IPS-15b (cell line): ENCODE results near the gene CRABP2.

Experiments used
- H3K27me3 ChIP-seq: one replicate; pipeline ENCODE4 v1.6.1; 2013; ENCODE audit warnings: low read length; ENCODE audit not compliant: control insufficient read depth, insufficient read depth
- H3K36me3 ChIP-seq: one replicate; pipeline ENCODE4 v1.6.1; 2013; ENCODE audit warnings: low read length; ENCODE audit not compliant: control insufficient read depth, insufficient read depth
- H3K4me1 ChIP-seq: one replicate; pipeline ENCODE4 v1.6.1; 2013; ENCODE audit warnings: mild to moderate bottlenecking, low read length; ENCODE audit not compliant: control insufficient read depth, insufficient read depth
- H3K4me3 ChIP-seq: one replicate; pipeline ENCODE4 v1.5.1; 2013; ENCODE audit warnings: low read depth, low read length
- H3K9ac ChIP-seq: one replicate; pipeline ENCODE4 v1.6.1; 2013; ENCODE audit warnings: low read depth, mild to moderate bottlenecking, low read length
- H3K9me3 ChIP-seq: one replicate; pipeline ENCODE4 v1.6.1; 2013; ENCODE audit warnings: mild to moderate bottlenecking, low read length; ENCODE audit not compliant: control insufficient read depth, insufficient read depth

The CRABP2 gene

GRCh38 chr1:156717351-156717750 is 12.0 kb upstream of the CRABP2 start:
- no peak overlapping the region for H3K4me3 ChIP-seq
- H3K36me3 ChIP-seq = peaks cover 11% of the 10 kb centered on the region
- H3K9ac ChIP-seq = no peak overlapping the region
- H3K27me3 ChIP-seq = no peaks in the 10 kb centered on the region
- H3K9me3 ChIP-seq = no peaks in the 10 kb centered on the region
- H3K4me1 ChIP-seq = peaks cover 3% of the 10 kb centered on the region

DNA sequence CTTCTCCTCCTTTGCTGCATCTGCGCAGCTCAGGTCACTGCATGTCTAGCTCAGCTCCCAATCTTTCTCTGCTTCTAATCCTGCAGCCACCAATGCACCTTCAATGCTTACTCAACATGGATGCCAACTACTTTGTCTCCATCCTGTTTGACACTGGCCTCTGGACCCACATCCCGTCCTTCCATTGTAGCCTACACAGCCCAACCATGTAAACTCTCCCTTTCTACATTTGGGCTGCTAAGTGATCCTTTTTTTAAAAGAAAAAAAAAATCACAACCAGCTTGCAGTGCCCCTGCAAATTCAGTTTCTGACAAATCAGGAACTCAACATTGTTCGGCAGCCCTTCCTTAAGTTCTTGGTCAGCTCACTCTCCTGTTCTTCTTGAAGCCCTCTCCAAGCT is 9.4 kb upstream of the CRABP2 start:
- Histone ChIP-seq H3K9ac (no peak overlapping the region), H3K4me1 (peaks cover 13% of the 10 kb centered on the region), H3K9me3 (no peaks in the 10 kb centered on the region), H3K36me3 (no peaks in the 10 kb centered on the region), H3K4me3 (no peak overlapping the region), H3K27me3 (no peaks in the 10 kb centered on the region)

DNA sequence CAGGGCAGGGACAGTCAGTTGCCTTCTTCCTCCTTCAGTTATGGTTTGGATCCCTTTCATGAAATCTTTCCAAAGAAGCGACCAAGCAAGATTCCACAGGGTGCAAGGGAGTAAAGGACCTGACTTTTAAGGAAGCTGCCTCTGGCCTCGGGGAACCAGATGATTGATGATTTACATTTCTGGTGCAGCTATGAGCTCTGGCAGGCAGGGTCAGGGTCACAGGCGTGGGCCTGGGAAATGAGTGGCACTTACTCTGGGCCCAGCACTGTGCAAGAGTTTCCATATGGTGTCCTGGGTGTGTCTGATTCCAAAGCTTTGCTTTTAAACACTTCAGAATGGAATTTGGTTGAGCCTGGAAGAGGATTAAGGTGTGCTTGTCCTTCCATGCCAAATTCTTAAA is 7.2 kb upstream of the CRABP2 start:
- Histone ChIP-seq H3K9me3 (no peaks in the 10 kb centered on the region), H3K27me3 (no peaks in the 10 kb centered on the region), H3K9ac (no peak overlapping the region), H3K4me3 (no peak overlapping the region), H3K4me1 (peaks cover 32% of the 10 kb centered on the region), H3K36me3 (no peaks in the 10 kb centered on the region)

- peaks cover 29% of the 10 kb centered on the region for H3K4me1 ChIP-seq
- H3K9ac ChIP-seq = no peak overlapping the region
- H3K4me3 ChIP-seq = no peak overlapping the region
- no peaks in the 10 kb centered on the region for H3K36me3 ChIP-seq
- no peaks in the 10 kb centered on the region for H3K27me3 ChIP-seq
- no peaks in the 10 kb centered on the region for H3K9me3 ChIP-seq
Observed at GRCh38 chr1:156711011-156711817, 5.8 kb upstream of the CRABP2 start.

- Histone ChIP-seq H3K4me3 (peak overlapping the region; percentile 4), H3K4me1 (peaks cover 29% of the 10 kb centered on the region), H3K36me3 (no peaks in the 10 kb centered on the region), H3K9ac (peak overlapping the region; percentile 47), H3K27me3 (no peaks in the 10 kb centered on the region), H3K9me3 (no peaks in the 10 kb centered on the region)
Observed at GRCh38 chr1:156709757-156710489, 4.5 kb upstream of the CRABP2 start.

GRCh38 chr1:156709031-156709430 is 3.6 kb upstream of the CRABP2 start:
- H3K36me3 ChIP-seq = no peaks in the 10 kb centered on the region
- peak overlapping the region; percentile 82 for H3K4me3 ChIP-seq
- H3K27me3 ChIP-seq = peaks cover 8% of the 10 kb centered on the region
- no peaks in the 10 kb centered on the region for H3K9me3 ChIP-seq
- peaks cover 30% of the 10 kb centered on the region for H3K4me1 ChIP-seq
- no peak overlapping the region for H3K9ac ChIP-seq

- H3K4me1 ChIP-seq = peaks cover 33% of the 10 kb centered on the region
- H3K27me3 ChIP-seq = peaks cover 11% of the 10 kb centered on the region
- no peaks in the 10 kb centered on the region for H3K9me3 ChIP-seq
- H3K4me3 ChIP-seq = peak overlapping the region; percentile 82
- no peak overlapping the region for H3K9ac ChIP-seq
- no peaks in the 10 kb centered on the region for H3K36me3 ChIP-seq
Observed at GRCh38 chr1:156708218-156708661, 2.9 kb upstream of the CRABP2 start.

DNA sequence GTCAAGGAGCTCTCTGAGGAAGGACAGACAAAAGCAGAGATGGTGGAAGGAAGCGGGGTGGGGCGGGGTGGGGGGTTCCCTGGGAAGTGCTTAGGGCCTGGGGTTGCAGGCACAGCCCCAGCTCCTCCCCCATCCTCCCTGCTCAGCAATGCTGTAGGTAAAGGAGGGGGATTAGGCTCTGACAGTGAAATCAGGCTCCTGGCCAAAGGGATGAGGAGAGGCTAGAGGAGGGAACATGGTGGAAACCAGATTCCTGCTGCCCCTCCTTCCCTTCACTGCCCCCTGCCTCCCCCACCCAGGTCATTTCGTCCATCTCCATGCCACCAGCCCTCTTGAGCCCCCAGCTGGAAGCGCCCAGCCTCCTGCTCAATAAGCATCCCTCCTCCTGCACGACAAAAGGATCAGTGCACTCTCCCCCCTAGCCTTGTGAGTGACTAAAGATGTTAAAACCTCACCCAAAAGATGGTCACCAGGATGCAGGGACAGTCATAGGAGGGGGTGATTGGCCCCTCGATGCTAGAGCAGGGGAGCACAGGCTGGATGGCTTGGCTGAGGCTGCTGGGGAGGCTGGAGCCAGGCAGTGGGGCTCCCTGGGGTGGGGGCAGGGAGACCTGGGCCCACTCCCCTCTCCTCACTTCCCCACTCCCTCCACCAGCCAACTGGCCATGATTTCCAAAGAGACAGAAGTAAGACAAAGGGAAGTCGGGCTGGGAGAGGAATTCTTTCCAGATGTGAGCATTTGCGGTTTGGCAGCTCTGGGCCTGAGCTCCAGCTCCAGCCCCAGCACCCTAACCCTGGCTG is 2.2 kb upstream of the CRABP2 start:
- Histone ChIP-seq H3K27me3 (peaks cover 11% of the 10 kb centered on the region), H3K9me3 (no peaks in the 10 kb centered on the region), H3K4me1 (peaks cover 36% of the 10 kb centered on the region), H3K9ac (no peak overlapping the region), H3K4me3 (peak overlapping the region; percentile 82), H3K36me3 (no peaks in the 10 kb centered on the region)

GRCh38 chr1:156706657-156707416 is 1.5 kb upstream of the CRABP2 start:
- H3K36me3 ChIP-seq = no peaks in the 10 kb centered on the region
- H3K9me3 ChIP-seq = no peaks in the 10 kb centered on the region
- peaks cover 11% of the 10 kb centered on the region for H3K27me3 ChIP-seq
- peak overlapping the region; percentile 82 for H3K4me3 ChIP-seq
- H3K4me1 ChIP-seq = peaks cover 36% of the 10 kb centered on the region
- H3K9ac ChIP-seq = peak overlapping the region; percentile 60

DNA sequence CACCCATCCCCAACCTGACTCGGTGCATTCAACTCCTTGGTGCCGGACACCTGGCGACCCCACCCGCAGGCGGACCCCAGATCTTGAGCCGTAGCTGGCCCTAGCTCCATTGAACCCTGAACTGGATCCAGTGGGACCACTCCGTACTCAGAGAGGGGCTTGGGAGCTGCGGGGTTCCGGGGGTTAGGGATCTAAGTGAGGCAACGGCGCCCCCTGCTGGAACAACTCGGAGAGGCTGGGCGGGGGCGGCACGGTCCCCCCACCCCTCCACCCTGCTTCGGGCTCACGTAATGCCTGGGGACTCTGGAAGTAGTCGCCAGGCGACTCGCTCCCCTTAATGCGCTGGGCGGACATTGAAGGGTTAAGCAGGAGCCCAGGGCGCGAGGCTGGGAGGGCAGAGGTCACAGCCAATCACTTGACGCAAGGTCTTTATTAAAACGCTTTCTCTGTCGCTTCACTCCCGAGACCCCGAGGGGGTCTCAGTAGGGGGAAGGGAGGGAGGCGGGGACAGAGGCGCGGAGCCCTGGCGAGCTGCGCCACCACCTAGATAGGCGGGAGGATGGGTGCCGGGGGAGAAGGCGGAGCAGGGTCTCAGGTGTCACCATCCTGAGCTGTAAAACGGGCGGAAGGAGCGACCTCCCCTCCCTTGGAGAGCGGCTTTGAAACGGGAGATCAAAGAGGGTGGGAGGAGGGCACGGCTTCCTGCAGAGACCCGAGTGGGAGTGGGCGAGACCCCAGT is 704 bp upstream of the CRABP2 start:
- no peaks in the 10 kb centered on the region for H3K9me3 ChIP-seq
- peak overlapping the region; percentile 85 for H3K4me3 ChIP-seq
- H3K27me3 ChIP-seq = peaks cover 11% of the 10 kb centered on the region
- peaks cover 5% of the 10 kb centered on the region for H3K36me3 ChIP-seq
- H3K4me1 ChIP-seq = peaks cover 36% of the 10 kb centered on the region
- peak overlapping the region; percentile 60 for H3K9ac ChIP-seq
